IMR-90 (cell line): ENCODE results near the gene TACC2. TPM values are rescaled to one million over a fixed set of nuclear protein-coding genes. Genes with fewer than 3 reads are reported as not detected.

Experiments
- ATAC-seq: fragments of 200-7000 bp; cut with Tn5 transposase; 2 replicates; pipeline ENCODE4 v1.9.1; 2020; ENCODE audit warnings: low read depth, mild to moderate bottlenecking, moderate library complexity
- BruUV-seq: library from RNA; stranded (reverse); fragments of 400-500 nt; replicated peaks from 2 replicates; lab custom pipeline; 2021; lab: Mats Ljungman, UMichigan
- CTCF ChIA-PET: fragments of 300-600 bp; formaldehyde crosslinking; extraction: SDS; loops from one replicate; lab custom pipeline; 2021; ENCODE audit warnings: antibody characterized with exemption; lab: Yijun Ruan, JAX
- POLR2A ChIA-PET: fragments of 300-600 bp; sonication (Branson Sonifier 250); formaldehyde crosslinking; loops from one replicate; lab custom pipeline; 2022; ENCODE audit warnings: antibody characterized with exemption; ENCODE audit not compliant: unreplicated experiment; lab: Charles Lee
- DNase-seq: peaks from one replicate; pipeline ENCODE4 v3.0.0; 2013
- H2AFZ ChIP-seq: replicated peaks from 2 replicates; pipeline ENCODE3; 2013; ENCODE audit warnings: low read length, mild to moderate bottlenecking; ENCODE audit not compliant: poor library complexity
- H2AK5ac ChIP-seq: 2 replicates; pipeline ENCODE4 v1.6.1; 2013; ENCODE audit warnings: low read depth, low read length, inconsistent platforms
- H2AK9ac ChIP-seq: replicated peaks from 2 replicates; pipeline ENCODE3; 2013; ENCODE audit warnings: mild to moderate bottlenecking, low read depth, low read length, moderate library complexity; ENCODE audit not compliant: poor library complexity
- H2BK120ac ChIP-seq: 2 replicates; pipeline ENCODE4 v1.6.1; 2013; ENCODE audit warnings: low read depth, low read length, inconsistent platforms
- H2BK15ac ChIP-seq: 3 replicates; pipeline ENCODE4 v1.6.1; 2013; ENCODE audit warnings: low read depth, low read length, inconsistent platforms
- H2BK20ac ChIP-seq: 2 replicates; pipeline ENCODE4 v1.6.1; 2013; ENCODE audit warnings: low read depth, mild to moderate bottlenecking, inconsistent platforms, low read length, moderate library complexity
- H2BK5ac ChIP-seq: 2 replicates; pipeline ENCODE4 v1.6.1; 2013; ENCODE audit warnings: mild to moderate bottlenecking, low read depth, low read length, inconsistent platforms; ENCODE audit not compliant: poor library complexity, severe bottlenecking
- H3K14ac ChIP-seq: replicated peaks from 2 replicates; pipeline ENCODE4 v1.6.1; 2013; ENCODE audit warnings: low read depth, low read length, inconsistent platforms
- H3K18ac ChIP-seq: 2 replicates; pipeline ENCODE4 v1.6.1; 2013; ENCODE audit warnings: low read depth, low read length, control low read depth
- H3K23ac ChIP-seq: 2 replicates; pipeline ENCODE4 v1.6.1; 2013; ENCODE audit warnings: low read depth, low read length, inconsistent platforms
- H3K27ac ChIP-seq: 2 replicates; pipeline ENCODE4 v1.5.1; 2013; ENCODE audit warnings: mild to moderate bottlenecking, control low read depth, low read length; ENCODE audit not compliant: insufficient read depth
- H3K27me3 ChIP-seq: 2 replicates; pipeline ENCODE4 v1.6.1; 2013; ENCODE audit warnings: low read length; ENCODE audit not compliant: control insufficient read depth, insufficient read depth
- H3K36me3 ChIP-seq: 2 replicates; pipeline ENCODE4 v1.6.1; 2013; ENCODE audit warnings: low read length, mixed read lengths; ENCODE audit not compliant: control insufficient read depth, insufficient read depth
- H3K4ac ChIP-seq: 2 replicates; pipeline ENCODE4 v1.6.1; 2013; ENCODE audit warnings: low read depth, low read length, inconsistent platforms
- H3K4me1 ChIP-seq: 2 replicates; pipeline ENCODE4 v1.6.1; 2013; ENCODE audit warnings: low read length, mixed read lengths; ENCODE audit not compliant: control insufficient read depth, insufficient read depth
- H3K4me2 ChIP-seq: 2 replicates; pipeline ENCODE4 v1.6.1; 2013; ENCODE audit warnings: low read depth, mild to moderate bottlenecking, control low read depth, low read length, moderate library complexity
- H3K4me3 ChIP-seq: 2 replicates; pipeline ENCODE4 v1.5.1; 2013; ENCODE audit warnings: low read depth, mild to moderate bottlenecking, control low read depth, low read length, moderate library complexity; ENCODE audit not compliant: insufficient read depth
- H3K56ac ChIP-seq: 2 replicates; pipeline ENCODE4 v1.6.1; 2013; ENCODE audit warnings: low read length, inconsistent platforms; ENCODE audit not compliant: insufficient read depth; ENCODE audit errors: extremely low read depth
- H3K79me1 ChIP-seq, 2 experiments: 2 replicates each; pipeline ENCODE4 v1.6.1; 2013; ENCODE audit warnings: low read length in 2 of 2, inconsistent platforms in 1 of 2, low read depth in 1 of 2
- H3K9ac ChIP-seq: 2 replicates; pipeline ENCODE4 v1.6.1; 2013; ENCODE audit warnings: low read depth, low read length, control low read depth
- H3K9me1 ChIP-seq: 2 replicates; pipeline ENCODE4 v1.6.1; 2013; ENCODE audit warnings: low read length, inconsistent platforms; ENCODE audit not compliant: insufficient read depth
- H3K9me3 ChIP-seq: 2 replicates; pipeline ENCODE4 v1.6.1; 2013; ENCODE audit warnings: low read length; ENCODE audit not compliant: control insufficient read depth, insufficient read depth
- H4K20me1 ChIP-seq: 2 replicates; pipeline ENCODE4 v1.6.1; 2013; ENCODE audit warnings: low read length, inconsistent platforms; ENCODE audit not compliant: insufficient read depth
- H4K5ac ChIP-seq: 2 replicates; pipeline ENCODE4 v1.6.1; 2013; ENCODE audit warnings: mild to moderate bottlenecking, low read depth, low read length, control low read depth
- H4K8ac ChIP-seq, 2 experiments: 2 replicates each; pipeline ENCODE4 v1.6.1; 2013; ENCODE audit warnings: low read depth in 2 of 2, low read length in 2 of 2, control low read depth in 1 of 2, inconsistent platforms in 1 of 2
- H4K91ac ChIP-seq: 2 replicates; pipeline ENCODE4 v1.6.1; 2013; ENCODE audit warnings: low read depth, low read length, inconsistent platforms; ENCODE audit not compliant: insufficient read depth
- ELK1 ChIP-seq: fragments of 150-350 bp; IDR thresholded peaks from 2 replicates; pipeline ENCODE4 v1.6.1; 2016; ENCODE audit warnings: low read depth, mild to moderate bottlenecking, low read length, moderate library complexity, borderline replicate concordance
- FOS ChIP-seq: fragments of 150-350 bp; IDR thresholded peaks from 2 replicates; pipeline ENCODE4 v1.6.1; 2016; ENCODE audit warnings: low read depth, low read length
- MXI1 ChIP-seq: IDR thresholded peaks from 2 replicates; pipeline ENCODE4 v1.6.1; 2012; ENCODE audit warnings: low read depth, mild to moderate bottlenecking, low read length, moderate library complexity, borderline replicate concordance
- NFE2L2 ChIP-seq: fragments of 150-350 bp; IDR thresholded peaks from 2 replicates; pipeline ENCODE4 v1.6.1; 2016; ENCODE audit warnings: low read depth, mild to moderate bottlenecking, low read length
- RFX5 ChIP-seq: IDR thresholded peaks from 2 replicates; pipeline ENCODE4 v1.8.0; 2012; ENCODE audit warnings: low read depth, mild to moderate bottlenecking, low read length, moderate library complexity
- WGBS, 2 experiments: methylation state at CpG; one replicate each; pipeline versions ENCODE4 v1.1.5 to v1.1.7; 2013; ENCODE audit warnings: missing lambda C conversion rate in 2 of 2; ENCODE audit not compliant: insufficient read length in 1 of 2; ENCODE audit errors: extremely low coverage in 2 of 2; 5-methylcytosine and 5-hydroxymethylcytosine counted together
- dilution Hi-C: fragments of 300-500 bp; cut with HindIII; formaldehyde crosslinking; loops from one replicate; pipeline ENCODE4 v1.14.3; 2018; ENCODE audit warnings: low sequenced_read_pairs; ENCODE audit not compliant: unreplicated experiment
- in situ Hi-C: fragments of 300-500 bp; cut with MboI; formaldehyde crosslinking; loops from 3 replicates; pipeline ENCODE4 v1.14.3; 2019; ENCODE audit warnings: low sequenced_read_pairs, inconsistent platforms, mixed read lengths
- intact Hi-C: fragments of 100-400 bp; cut with micrococcal nuclease; formaldehyde crosslinking; loops from 2 replicates; pipeline ENCODE4 v1.10.0; 2022
- polyA plus RNA-seq, 3 experiments: library from polyadenylated mRNA; depleted of rRNA; stranded (reverse); fragments of >200 nt; gene quantifications; 2 replicates each; pipeline ENCODE4 v1.2.3, GENCODE V29; 2012; ENCODE audit warnings: low replicate concordance in 1 of 3
- total RNA-seq: library from RNA; depleted of rRNA; stranded (reverse); fragments of >200 nt; gene quantifications from 2 replicates; pipeline ENCODE4 v1.2.3, GENCODE V29; 2012

Gene TACC2
- total and polyA plus RNA-seq, 2 of the 4 experiments (the other 2 are of a cell fraction): 2.9 to 15.4 TPM

DNA sequence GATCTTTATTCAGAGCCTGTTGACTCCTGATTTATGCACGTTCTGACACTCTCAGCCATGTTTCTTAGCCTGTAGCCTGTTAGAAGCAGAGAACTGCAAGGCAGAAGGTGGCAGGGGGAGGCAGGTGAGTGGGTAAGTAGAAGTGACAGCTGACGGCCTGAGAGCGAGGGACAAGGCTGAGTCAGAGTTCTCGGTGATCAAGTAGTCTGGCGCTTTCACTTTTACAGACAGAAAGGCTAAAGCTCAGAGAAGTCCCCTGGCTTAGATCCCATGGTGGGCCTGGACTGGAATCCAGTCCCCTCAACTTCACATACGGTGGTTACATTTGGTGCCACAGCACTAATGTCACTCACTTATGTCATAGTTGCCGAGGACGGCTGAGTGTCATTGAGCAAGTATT, 139.0 kb downstream of the TACC2 start:
- peak overlapping the region; percentile 68; the same call in 1 of the 2 replicates for H3K14ac ChIP-seq
- dilution Hi-C loops (no loop called here), intact Hi-C loops (no loop called here), in situ Hi-C loops (loop anchor here (10.0 to 25.0 kb wide), 2 partner anchors 337 to 1034 kb away; partner anchors contain the start of genes BUB3 and HTRA1)
- no TSS peak for BruUV-seq
- peaks cover 23% of the 10 kb centered on the region; the same call in 1 of the 2 replicates for H4K20me1 ChIP-seq
- peak overlapping the region; percentile 34; the same call in 1 of the 2 replicates for H2BK20ac ChIP-seq
- H4K5ac ChIP-seq: peak overlapping the region; percentile 30; the same call in 1 of the 2 replicates
- H3K27ac ChIP-seq: peak overlapping the region; percentile 41; the same call in 1 of the 2 replicates
- ChIA-PET POLR2A (interaction anchor here (0.6 kb wide), 2 partner anchors 145 to 341 kb away, joined by 3 to 5 read pairs; no protein-coding TSS in a partner anchor), CTCF (interaction anchor here (0.9 kb wide), 1 partner anchor 16 kb away, joined by 3 read pairs; no protein-coding TSS in a partner anchor)
- 0 out of 2 replicates have a peak overlapping the region, but pooled peaks have one; percentile 39 for H3K9ac ChIP-seq
- no peak overlapping the region for H3K56ac ChIP-seq
- peak overlapping the region; percentile 97 for H3K4me2 ChIP-seq
- no peak overlapping the region; a peak in 1 of 4 replicates for H4K8ac ChIP-seq
- 17% methylated on average over 1 of the region's 8 CpGs; no CpG with 5 or more reads in 1 of the 2 experiments for WGBS, 2 experiments
- peak overlapping the region; percentile 70; the same call in 1 of the 2 replicates for H4K91ac ChIP-seq
- peak overlapping the region; percentile 19; the same call in 1 of the 3 replicates for H2BK15ac ChIP-seq
- H2AK5ac ChIP-seq: peak overlapping the region; percentile 83
- peak overlapping the region; percentile 43 for H3K4me3 ChIP-seq
- H3K18ac ChIP-seq: peak overlapping the region; percentile 71; the same call in 1 of the 2 replicates
- ATAC-seq (peak; percentile 13), DNase-seq (peak; percentile 59)
- H2BK120ac ChIP-seq: peak overlapping the region; percentile 9
- no peaks in the 10 kb centered on the region for H3K36me3 ChIP-seq
- peak overlapping the region; percentile 26 for H2AFZ ChIP-seq
- H2AK9ac ChIP-seq: peak overlapping the region; percentile 75
- H3K9me3 ChIP-seq: no peaks in the 10 kb centered on the region
- TF ChIP-seq NFE2L2: peak; percentile 1; the same call in 1 of the 2 replicates
- no peak for TF ChIP-seq RFX5
- TF ChIP-seq ELK1: no peak
- 0 out of 2 replicates have a peak, but pooled peaks have one; percentile 46 for TF ChIP-seq MXI1
- peak; percentile 46; the same call in 1 of the 2 replicates for TF ChIP-seq FOS
- H3K4me1 ChIP-seq: peaks cover 14% of the 10 kb centered on the region
- peak overlapping the region; percentile 65; the same call in 1 of the 2 replicates for H3K23ac ChIP-seq
- H3K4ac ChIP-seq: peak overlapping the region; percentile 70
- peak overlapping the region; percentile 27 for H2BK5ac ChIP-seq
- no peaks in the 10 kb centered on the region for H3K27me3 ChIP-seq
- H3K79me1 ChIP-seq: peaks cover 25 to 69% of the 10 kb centered on the region in 2 experiments
- H3K9me1 ChIP-seq: peaks cover 16% of the 10 kb centered on the region
